GM12878 (cell line): Measurements from ENCODE around the gene LPCAT2. TPM values are rescaled to one million over a fixed set of nuclear protein-coding genes. Genes with fewer than 3 reads are reported as not detected.

ENCODE experiments used
- ATAC-seq: fragments of 200-7000 bp; cut with Tn5 transposase; 3 replicates; pipeline ENCODE4 v1.9.1; 2020; ENCODE audit warnings: mild to moderate bottlenecking, moderate library complexity
- BruUV-seq: library from RNA; stranded (reverse); fragments of 400-500 nt; replicated peaks from 2 replicates; lab custom pipeline; 2021; lab: Mats Ljungman, UMichigan
- CTCF ChIA-PET: fragments of 300-600 bp; sonication (Branson Sonifier 250); formaldehyde crosslinking; extraction: SDS; loops from one replicate; lab custom pipeline; 2021; ENCODE audit warnings: inconsistent platforms; lab: Yijun Ruan, JAX
- POLR2A ChIA-PET: fragments of 350-600 bp; formaldehyde crosslinking; extraction: SDS; loops from one replicate; lab custom pipeline; 2021; ENCODE audit warnings: inconsistent platforms; lab: Charles Lee
- RAD21 ChIA-PET: fragments of 300-600 bp; sonication (Branson Sonifier 250); formaldehyde crosslinking; loops from one replicate; lab custom pipeline; 2023; ENCODE audit warnings: antibody characterized with exemption; ENCODE audit not compliant: unreplicated experiment; lab: Charles Lee
- SMC1A ChIA-PET: fragments of 300-600 bp; sonication (Branson Sonifier 250); formaldehyde crosslinking; loops from one replicate; lab custom pipeline; 2023; ENCODE audit not compliant: unreplicated experiment, uncharacterized antibody; lab: Charles Lee
- DNase-seq: peaks from one replicate; pipeline ENCODE4 v3.0.0-alpha.2; 2011; ENCODE audit warnings: low read depth, low spot score
- FAIRE-seq: peaks from 3 replicates; lab custom pipeline; 2011; peaks lifted over from hg19 to GRCh38; lab: Jason Lieb, UNC
- H2AFZ ChIP-seq: 2 replicates; pipeline ENCODE4 v1.6.0; 2011; ENCODE audit warnings: low read depth, low read length, control low read depth; ENCODE audit not compliant: control insufficient read depth
- H3K27ac ChIP-seq: 2 replicates; pipeline ENCODE4 v1.5.1; 2011; ENCODE audit warnings: control low read depth; ENCODE audit not compliant: control insufficient read depth, insufficient read depth
- H3K27me3 ChIP-seq, 2 experiments: replicated peaks in 1 of 2; 2 replicates each; pipeline versions ENCODE4 v1.6.0 to v1.6.1; 2011; ENCODE audit warnings: low read length in 1 of 2; ENCODE audit not compliant: control insufficient read depth in 2 of 2, insufficient read depth in 2 of 2
- H3K36me3 ChIP-seq, 2 experiments: 2 replicates each; pipeline ENCODE4 v1.5.1; 2011; ENCODE audit warnings: low read length in 1 of 2; ENCODE audit not compliant: control insufficient read depth in 2 of 2, insufficient read depth in 2 of 2
- H3K4me1 ChIP-seq: 2 replicates; pipeline ENCODE4 v1.6.1; 2011; ENCODE audit warnings: mild to moderate bottlenecking, low read length, moderate library complexity, mixed read lengths; ENCODE audit not compliant: control insufficient read depth, insufficient read depth
- H3K4me2 ChIP-seq: 2 replicates; pipeline ENCODE4 v1.6.0; 2011; ENCODE audit warnings: control low read depth; ENCODE audit not compliant: control insufficient read depth, insufficient read depth
- H3K4me3 ChIP-seq: fragments of 200-600 bp; sonication (generic); 2 replicates; pipeline ENCODE4 v1.5.1; 2016
- H3K79me2 ChIP-seq: 2 replicates; pipeline ENCODE4 v1.6.0; 2011; ENCODE audit warnings: low read length; ENCODE audit not compliant: control insufficient read depth, insufficient read depth
- H3K9ac ChIP-seq: 2 replicates; pipeline ENCODE4 v1.8.0; 2011; ENCODE audit warnings: low read length, control low read depth, mixed read lengths; ENCODE audit not compliant: control insufficient read depth, insufficient read depth
- H3K9me3 ChIP-seq: replicated peaks from 3 replicates; pipeline ENCODE4 v1.5.1; 2011; ENCODE audit warnings: mild to moderate bottlenecking, low read length; ENCODE audit not compliant: control insufficient read depth, insufficient read depth
- H4K20me1 ChIP-seq: 2 replicates; pipeline ENCODE4 v1.6.0; 2011; ENCODE audit not compliant: control insufficient read depth, insufficient read depth
- ASH2L ChIP-seq: fragments of 300-600, 200-600 bp; sonication (generic); IDR thresholded peaks from 2 replicates; pipeline ENCODE4 v1.6.1; 2017; ENCODE audit warnings: low read depth, mild to moderate bottlenecking, borderline replicate concordance
- ATF2 ChIP-seq: IDR thresholded peaks from 2 replicates; pipeline ENCODE4 v1.6.1; 2012; ENCODE audit warnings: low read length, inconsistent platforms
- ATF3 ChIP-seq: IDR thresholded peaks from 2 replicates; pipeline ENCODE4 v1.6.1; 2011; ENCODE audit warnings: low read depth, mild to moderate bottlenecking, low read length, moderate library complexity, borderline replicate concordance; ENCODE audit errors: extremely low read depth
- BCL11A ChIP-seq: IDR thresholded peaks from 2 replicates; pipeline ENCODE4 v1.6.1; 2011; ENCODE audit warnings: low read depth, low read length
- BHLHE40 ChIP-seq, 2 experiments: fragments of 450-650 bp in 1 of 2; IDR thresholded peaks; 2 replicates each; pipeline ENCODE4 v1.6.1; 2011 to 2017; ENCODE audit warnings: low read depth in 2 of 2, borderline replicate concordance in 1 of 2, improper control_type of control experiment in 1 of 2, low read length in 1 of 2, mild to moderate bottlenecking in 1 of 2
- CHD4 ChIP-seq: fragments of 200-600 bp; sonication (generic); IDR thresholded peaks from 2 replicates; pipeline ENCODE4 v1.6.1; 2016; ENCODE audit warnings: mild to moderate bottlenecking
- EP300 ChIP-seq, 2 experiments: fragments of 150-350 bp in 1 of 2; IDR thresholded peaks; 2 replicates each; pipeline ENCODE4 v1.6.1; 2011 to 2012; ENCODE audit warnings: low read depth in 2 of 2, low read length in 2 of 2, borderline replicate concordance in 1 of 2, improper control_type of control experiment in 1 of 2, inconsistent platforms in 1 of 2; ENCODE audit not compliant: control insufficient read depth in 1 of 2
- HDAC6 ChIP-seq: fragments of 200-600 bp; sonication (generic); IDR thresholded peaks from one replicate; pipeline ENCODE4 v1.8.0; 2017; ENCODE audit warnings: antibody characterized with exemption; ENCODE audit not compliant: unreplicated experiment
- MTA2 ChIP-seq: fragments of 450-650 bp; IDR thresholded peaks from 2 replicates; pipeline ENCODE4 v1.6.1; 2016; ENCODE audit warnings: low read depth, mild to moderate bottlenecking, moderate library complexity
- NFXL1 ChIP-seq: fragments of 450-650 bp; IDR thresholded peaks from 2 replicates; pipeline ENCODE4 v1.6.1; 2017; ENCODE audit warnings: antibody characterized with exemption, mild to moderate bottlenecking, borderline replicate concordance
- PML ChIP-seq: IDR thresholded peaks from 2 replicates; pipeline ENCODE4 v1.6.1; 2012; ENCODE audit warnings: low read length, inconsistent platforms
- RBBP5 ChIP-seq: fragments of 200-600 bp; sonication (generic); conservative IDR thresholded peaks from 2 replicates; pipeline ENCODE4 v1.6.1; 2016
- RCOR1 ChIP-seq: conservative IDR thresholded peaks from 2 replicates; pipeline ENCODE4 v1.6.1; 2012; ENCODE audit warnings: low read depth, low read length, improper control_type of control experiment
- SIX5 ChIP-seq: IDR thresholded peaks from 2 replicates; pipeline ENCODE4 v1.6.1; 2011; ENCODE audit warnings: mild to moderate bottlenecking, low read depth, low read length, moderate library complexity; ENCODE audit not compliant: severe bottlenecking
- ZNF207 ChIP-seq: fragments of 450-650 bp; IDR thresholded peaks from 2 replicates; pipeline ENCODE4 v1.6.1; 2014; ENCODE audit warnings: antibody characterized with exemption, mild to moderate bottlenecking, borderline replicate concordance
- WGBS: methylation state at CpG from one replicate; pipeline ENCODE4 v1.1.6; 2016; ENCODE audit warnings: low lambda C conversion rate; ENCODE audit not compliant: insufficient replicate concordance, insufficient coverage; ENCODE audit errors: missing lambda C conversion rate; 5-methylcytosine and 5-hydroxymethylcytosine counted together
- in situ Hi-C: fragments of 300-500 bp; cut with MboI; formaldehyde crosslinking; loops from 9 replicates; pipeline ENCODE4 v1.14.3; 2018; ENCODE audit warnings: mixed read lengths
- intact Hi-C: fragments of 100-400 bp; cut with micrococcal nuclease; formaldehyde crosslinking; loops from one replicate; pipeline ENCODE4 v1.14.2; 2022; ENCODE audit not compliant: unreplicated experiment
- polyA plus RNA-seq, 11 experiments: library from polyadenylated mRNA; depleted of rRNA in 4 of 11; unstranded in 6 of 11; stranded (reverse) in 5 of 11; fragments of >200 nt; fragmentation: Nextera tagmentation in 4 of 11; fragmentation: Illumina TruSeq in 1 of 11; extraction: Ambion mirVana in 4 of 11; extraction: Trizol in 1 of 11; gene quantifications; 1 replicate in 1 of 11; 2 replicates in 10 of 11; pipeline versions ENCODE4 v1.2.1 to v1.2.3, GENCODE V29; 2011 to 2016; ENCODE audit warnings: inconsistent platforms in 2 of 11, missing spikeins in 2 of 11, low read depth in 1 of 11
- total RNA-seq, 4 experiments: library from RNA; depleted of rRNA in 3 of 4; stranded (reverse); fragments of >200 nt in 3 of 4; fragmentation: Illumina TruSeq in 1 of 4; extraction: Trizol in 1 of 4; gene quantifications; 2 replicates each; pipeline versions ENCODE4 v1.2.1 to v1.2.3, GENCODE V29; 2013 to 2021
- TF ChIP-seq, protein P1 (sequence below): fragments of 150-350 bp; IDR thresholded peaks from 2 replicates; pipeline ENCODE4 v1.6.1; 2016; ENCODE audit warnings: low read depth, low read length

Gene LPCAT2
- total and polyA plus RNA-seq, 10 of the 15 experiments (the other 5 are each of a cell fraction or from before 2014, with no cell fraction given): 0.01 TPM; not detected in 9

- SMC1A ChIA-PET: interaction anchor here (1.8 kb wide), 1 partner anchor 8 kb away, joined by 6 read pairs; no protein-coding TSS in a partner anchor
- no peaks in the 10 kb centered on the region for H3K79me2 ChIP-seq
- no peak overlapping the region for H3K9ac ChIP-seq
- no peak overlapping the region for H3K4me2 ChIP-seq
- in situ Hi-C loops: no loop called here
- no peak for FAIRE-seq
- RAD21 ChIA-PET: no interaction called here
- H3K9me3 ChIP-seq: no peaks in the 10 kb centered on the region
- POLR2A ChIA-PET: no interaction called here
- intact Hi-C loops: no loop called here
- H4K20me1 ChIP-seq: no peaks in the 10 kb centered on the region
- no peak for TF ChIP-seq RBBP5
- TF ChIP-seq ASH2L: no peak
- no peak for TF ChIP-seq ATF2
- no peak for TF ChIP-seq BCL11A
- no peak for TF ChIP-seq SIX5
- TF ChIP-seq CHD4: no peak
- TF ChIP-seq ATF3: no peak
- TF ChIP-seq HDAC6: no peak
- no peak for TF ChIP-seq EP300 (IDR thresholded peaks at IDR 0.05; ENCODE audit: borderline replicate concordance in 1 of 2, control insufficient read depth in 1 of 2, low read depth in 2 of 2, low read length in 2 of 2)
- no peak for TF ChIP-seq MTA2
- TF ChIP-seq, protein P1, sequence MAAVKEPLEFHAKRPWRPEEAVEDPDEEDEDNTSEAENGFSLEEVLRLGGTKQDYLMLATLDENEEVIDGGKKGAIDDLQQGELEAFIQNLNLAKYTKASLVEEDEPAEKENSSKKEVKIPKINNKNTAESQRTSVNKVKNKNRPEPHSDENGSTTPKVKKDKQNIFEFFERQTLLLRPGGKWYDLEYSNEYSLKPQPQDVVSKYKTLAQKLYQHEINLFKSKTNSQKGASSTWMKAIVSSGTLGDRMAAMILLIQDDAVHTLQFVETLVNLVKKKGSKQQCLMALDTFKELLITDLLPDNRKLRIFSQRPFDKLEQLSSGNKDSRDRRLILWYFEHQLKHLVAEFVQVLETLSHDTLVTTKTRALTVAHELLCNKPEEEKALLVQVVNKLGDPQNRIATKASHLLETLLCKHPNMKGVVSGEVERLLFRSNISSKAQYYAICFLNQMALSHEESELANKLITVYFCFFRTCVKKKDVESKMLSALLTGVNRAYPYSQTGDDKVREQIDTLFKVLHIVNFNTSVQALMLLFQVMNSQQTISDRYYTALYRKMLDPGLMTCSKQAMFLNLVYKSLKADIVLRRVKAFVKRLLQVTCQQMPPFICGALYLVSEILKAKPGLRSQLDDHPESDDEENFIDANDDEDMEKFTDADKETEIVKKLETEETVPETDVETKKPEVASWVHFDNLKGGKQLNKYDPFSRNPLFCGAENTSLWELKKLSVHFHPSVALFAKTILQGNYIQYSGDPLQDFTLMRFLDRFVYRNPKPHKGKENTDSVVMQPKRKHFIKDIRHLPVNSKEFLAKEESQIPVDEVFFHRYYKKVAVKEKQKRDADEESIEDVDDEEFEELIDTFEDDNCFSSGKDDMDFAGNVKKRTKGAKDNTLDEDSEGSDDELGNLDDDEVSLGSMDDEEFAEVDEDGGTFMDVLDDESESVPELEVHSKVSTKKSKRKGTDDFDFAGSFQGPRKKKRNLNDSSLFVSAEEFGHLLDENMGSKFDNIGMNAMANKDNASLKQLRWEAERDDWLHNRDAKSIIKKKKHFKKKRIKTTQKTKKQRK: no peak
- no peak for TF ChIP-seq RCOR1
- TF ChIP-seq PML: no peak
- TF ChIP-seq NFXL1: no peak
- TF ChIP-seq BHLHE40 (IDR thresholded peaks at IDR 0.05; ENCODE audit: borderline replicate concordance in 1 of 2, low read depth in 2 of 2, low read length in 1 of 2): no peak
- no peak for TF ChIP-seq ZNF207
- no peaks in the 10 kb centered on the region for H3K36me3 ChIP-seq
- no peak for ATAC-seq
- no peak overlapping the region for H3K4me3 ChIP-seq
- no peaks in the 10 kb centered on the region for H3K27me3 ChIP-seq
- no peak overlapping the region for H2AFZ ChIP-seq
- H3K27ac ChIP-seq: no peak overlapping the region
- CTCF ChIA-PET: interaction anchor here (0.9 to 2.8 kb wide), 3 partner anchors 9 to 150 kb away, joined by 3 to 19 read pairs (median 3); no protein-coding TSS in a partner anchor
- no TSS peak for BruUV-seq
- DNase-seq: no peak
- no peaks in the 10 kb centered on the region; the same call in 1 of the 2 replicates for H3K4me1 ChIP-seq
- 73% methylated on average over 2 of the region's 2 CpGs for WGBS
Measured at GRCh38 chr16:55473587-55473986, 35.3 kb upstream of the LPCAT2 start.
